ENCODE measurements around the gene SLC35B2. TPM values are rescaled to one million over a fixed set of nuclear protein-coding genes. Genes with fewer than 3 reads are reported as not detected.

SLC35B2 gene
- total RNA-seq, 1 experiment from 2014 or later = 28.9 TPM

DNA sequence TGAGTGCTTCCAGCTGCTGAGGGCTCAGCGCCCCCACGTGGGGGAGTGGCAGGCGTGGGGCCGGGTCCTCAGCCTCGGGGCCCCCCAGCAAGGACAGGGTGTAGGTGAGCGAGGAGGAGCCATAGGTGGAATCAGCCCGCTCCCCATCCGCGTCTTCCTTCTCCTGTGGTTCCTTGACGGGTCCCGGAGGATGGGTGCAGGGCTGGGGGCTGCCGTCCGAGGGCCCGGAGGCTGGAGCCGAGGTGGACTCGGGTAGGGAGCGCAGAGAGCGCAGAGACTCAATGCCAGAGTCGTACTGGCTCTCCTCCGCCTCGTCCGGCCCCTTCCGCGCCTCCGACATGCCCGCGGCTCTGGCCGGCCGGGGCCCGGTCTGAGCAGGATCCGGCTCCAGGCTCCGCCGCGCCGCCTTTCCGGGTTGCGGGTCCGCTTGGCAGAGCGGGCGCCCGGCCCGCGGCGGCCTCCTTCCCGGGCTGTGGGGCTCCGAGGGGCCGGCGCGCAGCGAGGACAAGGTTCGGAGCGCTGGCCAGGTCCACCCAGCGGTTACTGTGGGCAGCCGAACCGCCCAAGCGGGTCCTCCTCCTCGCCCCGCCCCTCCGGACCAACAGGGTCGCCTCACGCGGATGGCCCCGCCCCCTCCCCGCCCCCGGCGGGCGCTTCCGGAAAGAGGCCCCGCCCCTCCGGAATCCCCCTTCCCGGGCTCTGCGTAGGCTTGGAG is 7.8 kb upstream of the SLC35B2 start, which contains the start of gene NFKBIE (continued):
- no peak for TF ChIP-seq TCF7 (CRISPR knock-in tag; IDR thresholded peaks at IDR 0.05; ENCODE audit: low read depth)
- TF ChIP-seq, protein P1, sequence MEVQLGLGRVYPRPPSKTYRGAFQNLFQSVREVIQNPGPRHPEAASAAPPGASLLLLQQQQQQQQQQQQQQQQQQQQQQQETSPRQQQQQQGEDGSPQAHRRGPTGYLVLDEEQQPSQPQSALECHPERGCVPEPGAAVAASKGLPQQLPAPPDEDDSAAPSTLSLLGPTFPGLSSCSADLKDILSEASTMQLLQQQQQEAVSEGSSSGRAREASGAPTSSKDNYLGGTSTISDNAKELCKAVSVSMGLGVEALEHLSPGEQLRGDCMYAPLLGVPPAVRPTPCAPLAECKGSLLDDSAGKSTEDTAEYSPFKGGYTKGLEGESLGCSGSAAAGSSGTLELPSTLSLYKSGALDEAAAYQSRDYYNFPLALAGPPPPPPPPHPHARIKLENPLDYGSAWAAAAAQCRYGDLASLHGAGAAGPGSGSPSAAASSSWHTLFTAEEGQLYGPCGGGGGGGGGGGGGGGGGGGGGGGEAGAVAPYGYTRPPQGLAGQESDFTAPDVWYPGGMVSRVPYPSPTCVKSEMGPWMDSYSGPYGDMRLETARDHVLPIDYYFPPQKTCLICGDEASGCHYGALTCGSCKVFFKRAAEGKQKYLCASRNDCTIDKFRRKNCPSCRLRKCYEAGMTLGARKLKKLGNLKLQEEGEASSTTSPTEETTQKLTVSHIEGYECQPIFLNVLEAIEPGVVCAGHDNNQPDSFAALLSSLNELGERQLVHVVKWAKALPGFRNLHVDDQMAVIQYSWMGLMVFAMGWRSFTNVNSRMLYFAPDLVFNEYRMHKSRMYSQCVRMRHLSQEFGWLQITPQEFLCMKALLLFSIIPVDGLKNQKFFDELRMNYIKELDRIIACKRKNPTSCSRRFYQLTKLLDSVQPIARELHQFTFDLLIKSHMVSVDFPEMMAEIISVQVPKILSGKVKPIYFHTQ (CRISPR knock-in tag; IDR thresholded peaks at IDR 0.05) = no peak
- TF ChIP-seq GRHL2 (CRISPR knock-in tag; IDR thresholded peaks at IDR 0.05; ENCODE audit: insufficient replicate concordance, severe bottlenecking) = no peak
- TF ChIP-seq TEAD4 (CRISPR knock-in tag; IDR thresholded peaks at IDR 0.05) = no peak
- TF ChIP-seq, protein P2, sequence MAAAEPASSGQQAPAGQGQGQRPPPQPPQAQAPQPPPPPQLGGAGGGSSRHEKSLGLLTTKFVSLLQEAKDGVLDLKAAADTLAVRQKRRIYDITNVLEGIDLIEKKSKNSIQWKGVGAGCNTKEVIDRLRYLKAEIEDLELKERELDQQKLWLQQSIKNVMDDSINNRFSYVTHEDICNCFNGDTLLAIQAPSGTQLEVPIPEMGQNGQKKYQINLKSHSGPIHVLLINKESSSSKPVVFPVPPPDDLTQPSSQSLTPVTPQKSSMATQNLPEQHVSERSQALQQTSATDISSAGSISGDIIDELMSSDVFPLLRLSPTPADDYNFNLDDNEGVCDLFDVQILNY (CRISPR knock-in tag; IDR thresholded peaks at IDR 0.05) = no peak
- TF ChIP-seq, protein P3, sequence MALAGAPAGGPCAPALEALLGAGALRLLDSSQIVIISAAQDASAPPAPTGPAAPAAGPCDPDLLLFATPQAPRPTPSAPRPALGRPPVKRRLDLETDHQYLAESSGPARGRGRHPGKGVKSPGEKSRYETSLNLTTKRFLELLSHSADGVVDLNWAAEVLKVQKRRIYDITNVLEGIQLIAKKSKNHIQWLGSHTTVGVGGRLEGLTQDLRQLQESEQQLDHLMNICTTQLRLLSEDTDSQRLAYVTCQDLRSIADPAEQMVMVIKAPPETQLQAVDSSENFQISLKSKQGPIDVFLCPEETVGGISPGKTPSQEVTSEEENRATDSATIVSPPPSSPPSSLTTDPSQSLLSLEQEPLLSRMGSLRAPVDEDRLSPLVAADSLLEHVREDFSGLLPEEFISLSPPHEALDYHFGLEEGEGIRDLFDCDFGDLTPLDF (CRISPR knock-in tag; IDR thresholded peaks at IDR 0.05) = no peak
- TF ChIP-seq, protein P4, sequence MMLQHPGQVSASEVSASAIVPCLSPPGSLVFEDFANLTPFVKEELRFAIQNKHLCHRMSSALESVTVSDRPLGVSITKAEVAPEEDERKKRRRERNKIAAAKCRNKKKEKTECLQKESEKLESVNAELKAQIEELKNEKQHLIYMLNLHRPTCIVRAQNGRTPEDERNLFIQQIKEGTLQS (CRISPR knock-in tag; conservative IDR thresholded peaks at IDR 0.05) = no peak
- no peak for TF ChIP-seq CREB1 (CRISPR knock-in tag; IDR thresholded peaks at IDR 0.05)
- TF ChIP-seq RELA (CRISPR knock-in tag; IDR thresholded peaks at IDR 0.05; ENCODE audit: borderline replicate concordance) = no peak
- TF ChIP-seq, protein P5, sequence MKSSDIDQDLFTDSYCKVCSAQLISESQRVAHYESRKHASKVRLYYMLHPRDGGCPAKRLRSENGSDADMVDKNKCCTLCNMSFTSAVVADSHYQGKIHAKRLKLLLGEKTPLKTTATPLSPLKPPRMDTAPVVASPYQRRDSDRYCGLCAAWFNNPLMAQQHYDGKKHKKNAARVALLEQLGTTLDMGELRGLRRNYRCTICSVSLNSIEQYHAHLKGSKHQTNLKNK (CRISPR knock-in tag; IDR thresholded peaks at IDR 0.05) = no peak
- no peak for TF ChIP-seq ZNF423 (CRISPR knock-in tag; IDR thresholded peaks at IDR 0.05)
- no peak for TF ChIP-seq ZNF416 (CRISPR knock-in tag; IDR thresholded peaks at IDR 0.05)
- TF ChIP-seq, protein P6, sequence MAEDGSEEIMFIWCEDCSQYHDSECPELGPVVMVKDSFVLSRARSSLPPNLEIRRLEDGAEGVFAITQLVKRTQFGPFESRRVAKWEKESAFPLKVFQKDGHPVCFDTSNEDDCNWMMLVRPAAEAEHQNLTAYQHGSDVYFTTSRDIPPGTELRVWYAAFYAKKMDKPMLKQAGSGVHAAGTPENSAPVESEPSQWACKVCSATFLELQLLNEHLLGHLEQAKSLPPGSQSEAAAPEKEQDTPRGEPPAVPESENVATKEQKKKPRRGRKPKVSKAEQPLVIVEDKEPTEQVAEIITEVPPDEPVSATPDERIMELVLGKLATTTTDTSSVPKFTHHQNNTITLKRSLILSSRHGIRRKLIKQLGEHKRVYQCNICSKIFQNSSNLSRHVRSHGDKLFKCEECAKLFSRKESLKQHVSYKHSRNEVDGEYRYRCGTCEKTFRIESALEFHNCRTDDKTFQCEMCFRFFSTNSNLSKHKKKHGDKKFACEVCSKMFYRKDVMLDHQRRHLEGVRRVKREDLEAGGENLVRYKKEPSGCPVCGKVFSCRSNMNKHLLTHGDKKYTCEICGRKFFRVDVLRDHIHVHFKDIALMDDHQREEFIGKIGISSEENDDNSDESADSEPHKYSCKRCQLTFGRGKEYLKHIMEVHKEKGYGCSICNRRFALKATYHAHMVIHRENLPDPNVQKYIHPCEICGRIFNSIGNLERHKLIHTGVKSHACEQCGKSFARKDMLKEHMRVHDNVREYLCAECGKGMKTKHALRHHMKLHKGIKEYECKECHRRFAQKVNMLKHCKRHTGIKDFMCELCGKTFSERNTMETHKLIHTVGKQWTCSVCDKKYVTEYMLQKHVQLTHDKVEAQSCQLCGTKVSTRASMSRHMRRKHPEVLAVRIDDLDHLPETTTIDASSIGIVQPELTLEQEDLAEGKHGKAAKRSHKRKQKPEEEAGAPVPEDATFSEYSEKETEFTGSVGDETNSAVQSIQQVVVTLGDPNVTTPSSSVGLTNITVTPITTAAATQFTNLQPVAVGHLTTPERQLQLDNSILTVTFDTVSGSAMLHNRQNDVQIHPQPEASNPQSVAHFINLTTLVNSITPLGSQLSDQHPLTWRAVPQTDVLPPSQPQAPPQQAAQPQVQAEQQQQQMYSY (CRISPR knock-in tag; IDR thresholded peaks at IDR 0.05) = no peak; the same call in 1 of the 2 replicates
- no peak for TF ChIP-seq KAT7 (CRISPR knock-in tag; IDR thresholded peaks at IDR 0.05; ENCODE audit: borderline replicate concordance)
- peak; percentile 66; the same call in 1 of the 2 replicates for TF ChIP-seq ELF4 (CRISPR knock-in tag; IDR thresholded peaks at IDR 0.05; ENCODE audit: low read depth)
